Glomerular visceral epithelial cell (primary cell): ENCODE data around the gene HOXB4.

Source experiments
- DNase-seq: peaks from one replicate; pipeline ENCODE4 v3.0.0-alpha.2; 2016; ENCODE audit errors: extremely low spot score

Gene HOXB4

GRCh38 chr17:48589831-48590606, 11.9 kb upstream of the HOXB4 start, which contains the start of gene HOXB3:
Gene HOXB3 (minus strand): TSS chr17:48590241. CDS start chr17:48552474, 37,767 bp downstream.
- DNase-seq = no peak

GRCh38 chr17:48589060-48589830, 11.1 kb upstream of the HOXB4 start:
- DNase-seq = no peak

- no peak for DNase-seq
These were observed 10.4 kb upstream of the HOXB4 start for GRCh38 chr17:48588528-48588927.

- no peak for DNase-seq
These were observed 9.9 kb upstream of the HOXB4 start for GRCh38 chr17:48588074-48588415.

- no peak for DNase-seq
These were observed 9.3 kb upstream of the HOXB4 start for GRCh38 chr17:48587276-48588073.

- DNase-seq = peak; percentile 59
These were observed 8.5 kb upstream of the HOXB4 start for GRCh38 chr17:48586355-48587258.

GRCh38 chr17:48584223-48584741, 6.1 kb upstream of the HOXB4 start:
- DNase-seq = no peak

- DNase-seq = no peak
These were observed 5.6 kb upstream of the HOXB4 start for GRCh38 chr17:48583708-48584222.

GRCh38 chr17:48582750-48583069, 4.6 kb upstream of the HOXB4 start:
- DNase-seq = no peak

- peak; percentile 51 for DNase-seq
These were observed 1.8 kb upstream of the HOXB4 start for GRCh38 chr17:48579760-48580554.

- DNase-seq = no peak
These were observed 1.3 kb upstream of the HOXB4 start for GRCh38 chr17:48579471-48579759.

- DNase-seq = no peak
These were observed 693 bp upstream of the HOXB4 start for GRCh38 chr17:48578616-48579470.

- DNase-seq = no peak
These were observed 712 bp downstream of the HOXB4 start for GRCh38 chr17:48577330-48577945.

GRCh38 chr17:48576479-48577309, 1.5 kb downstream of the HOXB4 start:
- DNase-seq = peak; percentile 78

GRCh38 chr17:48575673-48576478, 2.3 kb downstream of the HOXB4 start:
- DNase-seq = no peak

- no peak for DNase-seq
These were observed 3.0 kb downstream of the HOXB4 start for GRCh38 chr17:48575066-48575582.

- DNase-seq = no peak
These were observed 3.6 kb downstream of the HOXB4 start for GRCh38 chr17:48574505-48575065.
